Lung (tissue), 12 donors: ENCODE measurements around the gene ERCC5. TPM values are rescaled to one million over a fixed set of nuclear protein-coding genes. Genes with fewer than 3 reads are reported as not detected.

Experiments used
- ATAC-seq: fragments of 200-7000 bp; cut with Tn5 transposase; one replicate; pipeline ENCODE4 v1.9.1; 2020; ENCODE audit warnings: moderate number of reproducible peaks; ENCODE audit not compliant: insufficient read depth, low FRiP score
- DNase-seq, 3 donors: peaks; one replicate each; pipeline ENCODE4 v3.0.0-alpha.2; 2013 to 2017
- H3K27ac ChIP-seq, 2 donors: one replicate each; pipeline ENCODE4 v1.5.1; 2013; ENCODE audit warnings: mild to moderate bottlenecking in 2 of 2, moderate library complexity in 2 of 2, control low read depth in 1 of 2, inconsistent platforms in 1 of 2, low read depth in 1 of 2, low read length in 1 of 2
- H3K27me3 ChIP-seq, 3 donors: one replicate each; pipeline ENCODE4 v1.5.1; 2013; ENCODE audit warnings: low read length in 2 of 3; ENCODE audit not compliant: control insufficient read depth in 3 of 3, insufficient read depth in 3 of 3
- H3K36me3 ChIP-seq, 4 donors: one replicate each; pipeline ENCODE4 v1.5.1; 2013; ENCODE audit warnings: low read length in 4 of 4, mild to moderate bottlenecking in 1 of 4, moderate library complexity in 1 of 4; ENCODE audit not compliant: control insufficient read depth in 4 of 4, insufficient read depth in 4 of 4
- H3K4me1 ChIP-seq, 5 donors: one replicate each; pipeline ENCODE4 v1.5.1; 2013; ENCODE audit warnings: low read length in 5 of 5, mild to moderate bottlenecking in 2 of 5, moderate library complexity in 1 of 5; ENCODE audit not compliant: control insufficient read depth in 5 of 5, insufficient read depth in 5 of 5
- H3K4me3 ChIP-seq: one replicate; pipeline ENCODE4 v1.5.1; 2013; ENCODE audit warnings: mild to moderate bottlenecking, control low read depth, moderate library complexity
- H3K9ac ChIP-seq, 2 donors: one replicate each; pipeline ENCODE4 v1.5.1; 2013; ENCODE audit warnings: low read length in 2 of 2, control low read depth in 1 of 2; ENCODE audit not compliant: insufficient read depth in 1 of 2
- H3K9me3 ChIP-seq, 4 donors: one replicate each; pipeline ENCODE4 v1.5.1; 2013; ENCODE audit warnings: low read length in 3 of 4, mild to moderate bottlenecking in 1 of 4, moderate library complexity in 1 of 4; ENCODE audit not compliant: control insufficient read depth in 4 of 4, insufficient read depth in 3 of 4
- CTCF ChIP-seq: IDR thresholded peaks from 2 replicates; pipeline ENCODE4 v1.5.1; 2012; ENCODE audit warnings: mild to moderate bottlenecking; ENCODE audit errors: control extremely low read depth, extremely low read depth
- WGBS, 2 donors: extraction: QIAGEN DNeasy Blood & Tissue Kit; methylation state at CpG; one replicate each; pipeline ENCODE4 v1.1.7; 2013; 5-methylcytosine and 5-hydroxymethylcytosine counted together
- polyA plus RNA-seq, 2 donors: library from polyadenylated mRNA; stranded (reverse); fragments of 200-250 nt; gene quantifications; one replicate each; pipeline ENCODE4 v1.2.1, GENCODE V29; 2013
- total RNA-seq, 2 donors: library from RNA; depleted of rRNA in 1 of 2; stranded (reverse); fragments of >200 nt in 1 of 2; gene quantifications; one replicate each; pipeline ENCODE4 v1.2.1, GENCODE V29; 2014 to 2021
- donor health status: control.
- donor health status: control.
- donor health status: Bipolar disorder and iron deficiency.
- donor health status: healthy.
- donor health status: DM: yes; HTN: yes; CAD: no.

The ERCC5 gene
- total and polyA plus RNA-seq, 4 donors = 23.0 to 81.4 (median 58.0) TPM

- H3K4me1 ChIP-seq = peaks cover 0 to 22% (median 0%) of the 10 kb centered on the region in 5 donors
- H3K27me3 ChIP-seq = no peaks in the 10 kb centered on the region
- no peak overlapping the region for H3K4me3 ChIP-seq
- TF ChIP-seq CTCF = no peak
- no peaks in the 10 kb centered on the region for H3K36me3 ChIP-seq
- no peak overlapping the region for H3K9ac ChIP-seq
- ATAC-seq (no peak), DNase-seq (no peak)
- no peaks in the 10 kb centered on the region for H3K9me3 ChIP-seq
- 86 to 87% methylated on average over 4 of the region's 4 CpGs for WGBS, 2 donors
- no peak overlapping the region for H3K27ac ChIP-seq
Observed at GRCh38 chr13:102907886-102908515, 62.2 kb downstream of the ERCC5 start.

GRCh38 chr13:102909971-102910370 is 64.1 kb downstream of the ERCC5 start:
- 90% methylated on average over 3 of the region's 3 CpGs for WGBS, 2 donors
- H3K36me3 ChIP-seq = no peaks in the 10 kb centered on the region

GRCh38 chr13:102911336-102911735 is 65.5 kb downstream of the ERCC5 start:
- no peak for TF ChIP-seq CTCF
- ATAC-seq (no peak), DNase-seq (no peak)
- Histone ChIP-seq H3K36me3 (no peaks in the 10 kb centered on the region), H3K9me3 (no peaks in the 10 kb centered on the region), H3K9ac (no peak overlapping the region), H3K27me3 (no peaks in the 10 kb centered on the region), H3K4me3 (no peak overlapping the region), H3K27ac (no peak overlapping the region), H3K4me1 (peaks cover 0 to 48% (median 4%) of the 10 kb centered on the region in 5 donors)
- 78 to 86% methylated on average over 6 of the region's 6 CpGs for WGBS, 2 donors

More at GRCh38 chr13:102909971-102910370, 64.1 kb downstream of the ERCC5 start:
- peaks cover 0 to 38% (median 4%) of the 10 kb centered on the region in 5 donors for H3K4me1 ChIP-seq
- TF ChIP-seq CTCF = no peak
- no peak for ATAC-seq
- H3K4me3 ChIP-seq = no peak overlapping the region
- no peaks in the 10 kb centered on the region for H3K27me3 ChIP-seq
- no peak overlapping the region for H3K27ac ChIP-seq
- DNase-seq = no peak
- H3K9ac ChIP-seq = no peak overlapping the region
- H3K9me3 ChIP-seq = no peaks in the 10 kb centered on the region

GRCh38 chr13:102912599-102912998 is 66.8 kb downstream of the ERCC5 start:
- DNase-seq (no peak), ATAC-seq (no peak)
- 92 to 93% methylated on average over 3 of the region's 3 CpGs for WGBS, 2 donors
- no peak overlapping the region for H3K27ac ChIP-seq
- H3K4me1 ChIP-seq = peaks cover 0 to 50% (median 4%) of the 10 kb centered on the region in 5 donors
- no peak overlapping the region for H3K9ac ChIP-seq
- no peak for TF ChIP-seq CTCF
- no peaks in the 10 kb centered on the region for H3K27me3 ChIP-seq
- no peaks in the 10 kb centered on the region for H3K36me3 ChIP-seq
- H3K9me3 ChIP-seq = no peaks in the 10 kb centered on the region
- no peak overlapping the region for H3K4me3 ChIP-seq
